Measurements from ENCODE around the gene SEMA3A.

- TF ChIP-seq EZH2phosphoT487 (IDR thresholded peaks at IDR 0.05; ENCODE audit: low read depth) (no peak), CTCF (IDR thresholded peaks at IDR 0.05; ENCODE audit: low read depth, low read length) (no peak)
Observed at GRCh38 chr7:84021292-84021908, 173.2 kb downstream of the SEMA3A start.

Measured in OCI-LY3 (cell line).